Inflammatory macrophage (primary cell): ENCODE data around the gene TGM2.

Experiments
- DNase-seq, 2 donors: peaks; one replicate each; pipeline ENCODE4 v3.0.0-alpha.2; 2020 to 2022

The TGM2 gene

GRCh38 chr20:38199501-38200390, 34.7 kb upstream of the TGM2 start:
- peak; percentile 67 to 89 for DNase-seq

- no peak for DNase-seq
Observed at GRCh38 chr20:38198238-38198861, 33.3 kb upstream of the TGM2 start.

GRCh38 chr20:38197619-38198018, 32.5 kb upstream of the TGM2 start:
- no peak for DNase-seq

GRCh38 chr20:38197217-38197616, 32.1 kb upstream of the TGM2 start:
- DNase-seq = no peak

GRCh38 chr20:38196592-38196991, 31.5 kb upstream of the TGM2 start:
- peak; percentile 96 to 98 for DNase-seq

GRCh38 chr20:38196076-38196475, 31.0 kb upstream of the TGM2 start:
- DNase-seq = no peak

- no peak for DNase-seq
Observed at GRCh38 chr20:38195521-38195920, 30.5 kb upstream of the TGM2 start.

- DNase-seq = peak; percentile 74 to 87
Observed at GRCh38 chr20:38194971-38195504, 30.0 kb upstream of the TGM2 start.

- DNase-seq = no peak
Observed at GRCh38 chr20:38193586-38194105, 28.6 kb upstream of the TGM2 start.

- DNase-seq = no peak
Observed at GRCh38 chr20:38192323-38192885, 27.3 kb upstream of the TGM2 start.

- peak; percentile 86 to 92 for DNase-seq
Observed at GRCh38 chr20:38191654-38192053, 26.6 kb upstream of the TGM2 start.

GRCh38 chr20:38190936-38191371, 25.9 kb upstream of the TGM2 start:
- no peak for DNase-seq

GRCh38 chr20:38190166-38190565, 25.1 kb upstream of the TGM2 start:
- DNase-seq = no peak

- peak; percentile 88 to 92 for DNase-seq
Observed at GRCh38 chr20:38187517-38187916, 22.4 kb upstream of the TGM2 start.

GRCh38 chr20:38186788-38187221, 21.7 kb upstream of the TGM2 start:
- peak; percentile 21 to 38 for DNase-seq

- no peak for DNase-seq
Observed at GRCh38 chr20:38184101-38184500, 19.0 kb upstream of the TGM2 start.

GRCh38 chr20:38181971-38182370, 16.9 kb upstream of the TGM2 start:
- peak in 1 of 2 donors; percentile 39 for DNase-seq

- DNase-seq = no peak
Observed at GRCh38 chr20:38181207-38181801, 16.2 kb upstream of the TGM2 start.

- no peak for DNase-seq
Observed at GRCh38 chr20:38180781-38181180, 15.7 kb upstream of the TGM2 start.

GRCh38 chr20:38179846-38180245, 14.8 kb upstream of the TGM2 start:
- no peak for DNase-seq

- no peak for DNase-seq
Observed at GRCh38 chr20:38178581-38178980, 13.5 kb upstream of the TGM2 start.

- peak; percentile 90 to 93 for DNase-seq
Observed at GRCh38 chr20:38178065-38178491, 13.0 kb upstream of the TGM2 start.

- DNase-seq = no peak
Observed at GRCh38 chr20:38177201-38177600, 12.1 kb upstream of the TGM2 start.
